NCI-H82 treated with DMSO at 0.1 percent for 48 hours (cell line): ENCODE data around the gene FTO.

Experiments
- DNase-seq: peaks from one replicate; lab custom pipeline; 2025; ENCODE audit not compliant: unreplicated experiment; lab: John Stamatoyannopoulos, UW

The FTO gene

DNA sequence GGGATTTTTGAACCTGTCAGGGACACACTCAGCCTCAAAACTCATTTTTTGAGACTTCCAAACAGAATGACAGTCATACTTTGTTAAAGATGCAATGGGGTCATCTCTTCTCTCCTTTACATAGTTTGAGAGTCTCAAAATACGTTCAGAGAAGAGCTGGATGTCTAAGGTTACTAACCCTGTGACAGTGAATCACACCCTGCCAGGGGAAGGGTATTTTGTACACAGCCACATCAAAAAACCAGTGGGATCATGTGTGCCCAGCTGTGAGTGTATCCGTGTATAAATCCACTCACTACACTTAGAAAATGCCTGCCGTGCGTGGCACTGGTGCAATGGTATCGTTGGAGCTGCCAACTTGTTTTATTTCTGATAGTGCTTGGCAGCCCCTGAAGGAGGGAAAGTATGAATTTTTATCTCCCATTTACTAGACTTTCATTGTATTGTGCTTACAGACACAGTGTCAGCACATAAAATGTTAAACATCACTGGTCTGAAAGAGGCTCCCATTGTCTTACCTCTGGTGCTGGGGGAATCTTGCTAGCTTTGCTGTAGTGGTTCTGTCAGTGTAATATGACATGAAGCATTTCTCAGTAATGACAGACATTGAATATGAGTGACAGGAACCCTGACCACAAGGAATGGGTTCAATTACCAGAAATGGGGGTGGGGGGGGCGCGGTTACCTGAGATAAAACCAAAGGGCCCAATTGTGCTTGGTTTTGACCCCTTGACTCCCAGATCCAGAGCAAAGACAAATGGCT, 256.3 kb downstream of the FTO start:
- DNase-seq = no peak

GRCh38 chr16:53960954-53961616, 257.1 kb downstream of the FTO start:
- no peak for DNase-seq

GRCh38 chr16:53962041-53962440, 258.1 kb downstream of the FTO start:
- DNase-seq = no peak

GRCh38 chr16:53964145-53964790, 260.3 kb downstream of the FTO start:
- DNase-seq = no peak

DNA sequence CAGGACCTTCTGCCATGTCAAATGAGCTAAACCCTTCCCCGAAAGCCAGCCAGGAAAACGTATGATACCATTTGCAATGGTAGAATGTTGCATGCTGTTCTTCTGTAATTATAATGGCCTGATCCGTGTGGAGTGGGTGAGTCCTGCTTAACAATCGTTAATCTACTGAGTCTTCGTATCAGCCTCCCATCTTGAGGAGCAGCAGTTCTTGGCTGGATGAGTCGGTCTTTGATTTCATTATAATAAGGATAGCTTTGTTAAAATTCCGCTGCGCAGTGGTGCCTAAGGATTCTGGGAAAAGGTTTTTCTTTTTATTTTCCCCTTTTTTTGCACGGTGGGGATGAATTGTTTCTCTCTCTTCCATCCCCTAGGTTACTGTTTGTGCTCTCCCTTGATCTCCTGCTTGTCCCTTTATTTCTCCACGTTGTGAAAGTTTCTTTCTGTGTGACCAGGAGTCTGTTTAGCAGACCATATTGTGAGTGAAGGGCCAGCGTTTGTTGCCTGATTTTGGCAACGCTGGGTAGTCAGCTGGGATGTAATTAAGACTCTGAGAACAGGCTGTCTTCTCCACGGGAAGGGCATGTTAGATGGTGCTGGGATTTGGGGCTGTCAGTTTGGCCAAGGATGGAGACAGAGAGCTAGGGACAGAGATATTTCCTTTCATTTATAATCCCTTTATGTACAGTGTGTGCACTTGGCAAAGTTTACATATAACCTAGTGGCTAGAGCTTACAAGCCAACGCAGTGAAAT, 263.0 kb downstream of the FTO start:
- DNase-seq = no peak

DNA sequence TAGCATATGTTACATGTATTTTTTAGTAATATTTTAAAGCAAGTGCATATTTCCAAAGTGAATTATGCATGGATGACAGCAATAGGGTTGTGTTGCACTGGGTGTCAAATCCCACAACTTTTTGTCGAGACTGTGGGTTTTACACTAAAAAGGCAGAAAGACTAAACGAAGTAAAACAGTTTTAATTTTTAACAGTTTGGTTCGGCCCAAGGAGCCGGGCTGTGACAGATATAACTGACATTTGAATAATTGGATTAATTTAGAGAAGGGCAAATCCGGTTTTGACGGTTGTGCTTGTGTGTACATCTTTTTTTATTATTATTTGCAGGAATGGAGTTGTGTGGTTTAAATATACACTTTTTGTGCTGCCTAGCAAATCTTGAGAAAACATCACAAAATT, 263.6 kb downstream of the FTO start:
- DNase-seq = no peak

- no peak for DNase-seq
These were observed 264.5 kb downstream of the FTO start for GRCh38 chr16:53968454-53968853.

DNA sequence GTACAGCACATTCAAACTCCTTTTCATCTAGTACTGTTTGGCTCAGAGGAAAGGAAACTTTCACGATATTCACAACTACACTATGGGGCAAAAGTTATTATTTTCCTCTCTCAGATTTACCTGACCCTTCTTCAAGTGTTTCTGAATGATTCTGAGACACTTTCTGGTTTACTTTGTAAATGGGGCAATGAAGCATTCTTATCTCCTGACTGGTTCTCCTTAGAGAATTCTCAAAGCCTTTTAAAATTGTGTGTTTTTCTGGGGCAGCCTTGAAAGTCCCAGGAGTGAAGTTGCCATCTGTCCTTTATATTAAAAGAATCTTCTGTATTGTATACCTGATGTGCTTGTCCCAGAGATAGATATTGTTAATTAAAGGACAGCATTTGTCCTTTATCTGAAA, 264.9 kb downstream of the FTO start:
- DNase-seq = no peak

- DNase-seq = no peak
These were observed 267.7 kb downstream of the FTO start for GRCh38 chr16:53971616-53972015.

DNA sequence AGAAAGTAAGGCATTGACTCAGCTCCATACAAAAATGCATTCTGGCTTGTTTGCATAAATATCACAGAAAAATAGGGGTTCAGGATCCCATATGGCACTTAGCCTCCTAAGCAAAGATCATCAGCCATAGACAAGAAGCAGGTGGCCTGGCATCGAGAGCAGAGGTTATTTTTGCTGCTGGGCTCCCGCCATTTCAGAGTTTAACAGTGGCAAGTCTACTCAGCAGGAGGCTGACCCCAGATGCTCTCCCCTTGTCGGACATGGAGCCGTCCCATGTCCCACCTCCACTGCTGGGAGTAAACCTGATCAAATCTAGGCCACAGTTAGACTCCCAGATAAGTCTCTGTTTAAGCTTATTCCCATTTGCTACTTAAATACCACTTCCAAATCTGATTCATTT, 269.1 kb downstream of the FTO start:
- DNase-seq = no peak

GRCh38 chr16:53974484-53975080, 270.6 kb downstream of the FTO start:
- no peak for DNase-seq

DNA sequence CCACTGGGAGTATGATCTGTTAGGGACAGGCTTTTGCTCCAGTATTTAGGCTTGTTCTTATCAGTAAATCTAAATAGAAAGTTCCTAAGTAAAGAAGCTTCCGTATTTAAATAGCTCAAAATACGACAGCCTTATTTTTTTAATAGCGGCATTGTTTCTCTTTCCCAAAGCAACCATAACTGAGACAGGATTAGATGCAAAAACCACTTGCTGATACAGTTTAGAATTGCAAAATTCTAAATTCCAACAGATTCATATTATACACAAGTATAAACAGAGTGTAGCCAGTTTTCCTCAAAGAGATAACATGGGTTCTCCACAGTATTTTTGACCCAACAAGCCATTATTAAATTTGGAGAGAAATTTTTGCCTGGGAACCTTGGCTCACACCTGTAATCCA, 276.7 kb downstream of the FTO start:
- DNase-seq = no peak

GRCh38 chr16:53982631-53983042, 278.7 kb downstream of the FTO start:
- DNase-seq = no peak

DNA sequence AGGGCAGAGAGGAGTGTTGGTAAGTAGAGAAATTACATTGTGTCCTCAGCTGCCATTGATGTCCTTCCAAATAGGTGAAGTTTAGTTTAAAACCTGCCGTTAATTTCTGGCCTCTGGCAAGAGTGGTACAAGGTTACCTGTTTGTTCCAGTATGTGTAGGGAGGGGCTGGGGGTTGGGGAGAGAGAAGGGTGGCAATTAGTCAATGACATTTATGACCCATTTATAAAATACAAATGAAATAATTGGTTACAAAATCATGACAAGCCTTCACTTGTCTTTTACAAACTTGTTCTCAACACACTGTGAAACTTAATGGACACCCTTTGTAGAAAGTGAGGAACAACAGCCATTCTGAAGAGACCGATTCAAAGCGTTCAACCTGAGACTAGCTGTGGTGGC, 281.0 kb downstream of the FTO start:
- DNase-seq = no peak

DNA sequence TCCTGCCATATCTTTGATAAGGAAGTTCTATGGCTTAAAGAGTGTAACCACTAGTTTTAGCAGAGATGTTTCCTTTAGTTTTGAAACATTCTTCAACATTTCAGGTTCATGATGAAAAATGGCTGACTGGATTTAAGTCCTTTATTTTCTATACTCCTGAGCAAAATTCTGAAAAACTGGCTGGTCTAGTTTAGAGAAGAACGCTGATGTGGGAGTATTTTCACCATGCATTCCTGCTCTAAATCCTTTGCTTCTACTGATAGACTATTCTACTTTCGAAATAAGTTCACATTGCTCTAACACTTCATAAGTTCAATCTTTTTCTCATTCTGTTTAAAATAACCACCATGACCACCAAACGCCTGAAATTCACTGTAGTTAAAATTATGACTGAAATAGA, 281.9 kb downstream of the FTO start:
- DNase-seq = no peak

DNA sequence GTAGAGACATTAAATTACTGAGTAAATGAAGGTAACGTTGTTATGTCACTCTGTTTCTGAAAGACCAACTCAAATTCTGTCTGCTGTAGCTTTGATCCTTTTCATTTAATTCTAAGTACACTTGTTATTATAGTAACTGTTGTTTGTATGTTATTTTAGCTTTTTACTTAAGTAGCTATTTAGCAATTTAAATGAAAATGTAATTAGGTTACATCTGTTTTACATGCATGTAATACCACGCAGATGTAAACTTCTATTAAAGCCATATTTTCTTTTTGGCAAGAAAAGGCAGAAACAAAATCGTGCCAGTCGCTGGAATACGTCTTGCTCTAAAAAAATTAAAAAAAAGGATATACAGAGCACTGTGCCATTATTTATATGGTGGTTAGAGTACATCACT, 282.8 kb downstream of the FTO start:
- DNase-seq = no peak

- DNase-seq = no peak
These were observed 284.2 kb downstream of the FTO start for GRCh38 chr16:53988136-53988535.

GRCh38 chr16:53989597-53989996, 285.6 kb downstream of the FTO start:
- no peak for DNase-seq

- DNase-seq = no peak
These were observed 287.9 kb downstream of the FTO start for GRCh38 chr16:53991754-53992378.

DNA sequence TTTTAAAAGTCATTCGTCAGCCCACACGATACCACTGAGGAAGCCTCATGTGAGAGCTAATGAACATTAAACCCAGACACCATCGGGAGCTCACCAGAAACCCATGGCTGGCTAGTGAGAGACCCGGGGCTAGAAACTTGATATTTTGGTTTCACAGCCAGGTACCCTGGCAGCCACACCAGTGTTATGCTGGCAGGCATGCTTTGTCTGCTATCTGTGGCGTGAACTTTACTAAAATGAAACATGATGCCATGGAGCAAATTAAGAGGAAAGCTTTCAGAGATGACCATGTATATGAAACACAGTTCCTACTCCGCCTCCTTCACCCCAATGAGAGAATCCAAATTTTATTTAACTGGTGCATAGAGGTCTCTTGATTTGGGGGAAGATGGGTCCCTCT, 291.4 kb downstream of the FTO start:
- DNase-seq = no peak

GRCh38 chr16:53996961-53997360, 293.0 kb downstream of the FTO start:
- DNase-seq = no peak
